ENCODE data around the gene PHTF1.
"Not testable (repeated sequence)": the region's sequence is repeated elsewhere in the genome, so short reads cannot be mapped to it uniquely, and the experiment has no call there.

PHTF1 gene

GRCh38 chr1:113777561-113777960 is 18.3 kb upstream of the PHTF1 start:
- no peak for DNase-seq (ENCODE audit: low spot score)

- no peak for DNase-seq (ENCODE audit: low spot score)
Observed at GRCh38 chr1:113770031-113770430, 10.7 kb upstream of the PHTF1 start.

GRCh38 chr1:113769601-113769970 is 10.3 kb upstream of the PHTF1 start:
- no peak for DNase-seq (ENCODE audit: low spot score)

GRCh38 chr1:113768916-113769600 is 9.8 kb upstream of the PHTF1 start:
- DNase-seq (ENCODE audit: low spot score): no peak

GRCh38 chr1:113765306-113766230 is 6.3 kb upstream of the PHTF1 start:
- peak; percentile 9 for DNase-seq (ENCODE audit: low spot score)

- DNase-seq (ENCODE audit: low spot score): no peak
Observed at GRCh38 chr1:113763661-113764060, 4.4 kb upstream of the PHTF1 start.

- no peak for DNase-seq (ENCODE audit: low spot score)
Observed at GRCh38 chr1:113761937-113762336, 2.7 kb upstream of the PHTF1 start.

GRCh38 chr1:113760102-113761080 is 1.1 kb upstream of the PHTF1 start:
- DNase-seq (ENCODE audit: low spot score): no peak

- DNase-seq (ENCODE audit: low spot score): peak; percentile 83
Observed at GRCh38 chr1:113758631-113759332, 504 bp downstream of the PHTF1 start.

- DNase-seq (ENCODE audit: low spot score): no peak
Observed at GRCh38 chr1:113756461-113756860, 2.8 kb downstream of the PHTF1 start.

GRCh38 chr1:113753333-113753732 is 6.0 kb downstream of the PHTF1 start:
- not testable (repeated sequence) for DNase-seq (ENCODE audit: low spot score)

- DNase-seq (ENCODE audit: low spot score): no peak
Observed at GRCh38 chr1:113751516-113751915, 7.8 kb downstream of the PHTF1 start.

GRCh38 chr1:113751114-113751513 is 8.2 kb downstream of the PHTF1 start:
- no peak for DNase-seq (ENCODE audit: low spot score)

GRCh38 chr1:113749402-113749801 is 9.9 kb downstream of the PHTF1 start:
- no peak for DNase-seq (ENCODE audit: low spot score)

- DNase-seq (ENCODE audit: low spot score): peak; percentile 56
Observed at GRCh38 chr1:113747376-113747775, 11.9 kb downstream of the PHTF1 start.

- no peak for DNase-seq (ENCODE audit: low spot score)
Observed at GRCh38 chr1:113745425-113745824, 13.9 kb downstream of the PHTF1 start.

- no peak for DNase-seq (ENCODE audit: low spot score)
Observed at GRCh38 chr1:113744114-113744513, 15.2 kb downstream of the PHTF1 start.

GRCh38 chr1:113742515-113742914 is 16.8 kb downstream of the PHTF1 start:
- no peak for DNase-seq (ENCODE audit: low spot score)

- DNase-seq (ENCODE audit: low spot score): no peak
Observed at GRCh38 chr1:113734357-113735055, 24.8 kb downstream of the PHTF1 start.

- no peak for DNase-seq (ENCODE audit: low spot score)
Observed at GRCh38 chr1:113732802-113733201, 26.5 kb downstream of the PHTF1 start.

- no peak for DNase-seq (ENCODE audit: low spot score)
Observed at GRCh38 chr1:113721010-113721409, 38.3 kb downstream of the PHTF1 start.
